Measurements from ENCODE around the gene ATP5PO.
A peak's percentile ranks its signal among the peaks of the same experiment; 100 is the strongest.

Gene ATP5PO

DNA sequence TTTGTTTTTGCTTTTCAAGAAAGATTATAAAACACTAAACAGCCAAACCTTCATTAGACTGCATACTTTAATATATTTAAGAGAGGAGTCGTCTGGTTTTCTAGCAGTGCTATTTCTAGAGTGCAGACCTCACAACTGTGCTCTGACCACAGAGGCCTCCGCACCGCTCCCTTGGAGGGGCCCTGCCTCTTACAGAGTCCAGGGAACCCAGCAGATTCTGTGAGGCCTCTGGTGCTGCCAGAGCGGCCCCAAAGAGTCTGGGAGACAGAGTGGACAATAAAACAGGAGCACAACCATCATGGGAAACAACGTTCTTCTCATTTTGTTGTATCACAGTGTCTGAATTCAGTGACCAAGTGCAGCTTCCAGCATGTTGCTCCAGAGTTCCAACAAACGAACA lies 5.8 kb downstream of the ATP5PO start:
- TF ChIP-seq, protein P1, sequence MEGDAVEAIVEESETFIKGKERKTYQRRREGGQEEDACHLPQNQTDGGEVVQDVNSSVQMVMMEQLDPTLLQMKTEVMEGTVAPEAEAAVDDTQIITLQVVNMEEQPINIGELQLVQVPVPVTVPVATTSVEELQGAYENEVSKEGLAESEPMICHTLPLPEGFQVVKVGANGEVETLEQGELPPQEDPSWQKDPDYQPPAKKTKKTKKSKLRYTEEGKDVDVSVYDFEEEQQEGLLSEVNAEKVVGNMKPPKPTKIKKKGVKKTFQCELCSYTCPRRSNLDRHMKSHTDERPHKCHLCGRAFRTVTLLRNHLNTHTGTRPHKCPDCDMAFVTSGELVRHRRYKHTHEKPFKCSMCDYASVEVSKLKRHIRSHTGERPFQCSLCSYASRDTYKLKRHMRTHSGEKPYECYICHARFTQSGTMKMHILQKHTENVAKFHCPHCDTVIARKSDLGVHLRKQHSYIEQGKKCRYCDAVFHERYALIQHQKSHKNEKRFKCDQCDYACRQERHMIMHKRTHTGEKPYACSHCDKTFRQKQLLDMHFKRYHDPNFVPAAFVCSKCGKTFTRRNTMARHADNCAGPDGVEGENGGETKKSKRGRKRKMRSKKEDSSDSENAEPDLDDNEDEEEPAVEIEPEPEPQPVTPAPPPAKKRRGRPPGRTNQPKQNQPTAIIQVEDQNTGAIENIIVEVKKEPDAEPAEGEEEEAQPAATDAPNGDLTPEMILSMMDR (IDR thresholded peaks at IDR 0.05; ENCODE audit: insufficient read depth, missing control alignments): no peak
- FAIRE-seq: no peak
- DNase-seq (ENCODE audit: insufficient read length, low spot score): no peak

DNA sequence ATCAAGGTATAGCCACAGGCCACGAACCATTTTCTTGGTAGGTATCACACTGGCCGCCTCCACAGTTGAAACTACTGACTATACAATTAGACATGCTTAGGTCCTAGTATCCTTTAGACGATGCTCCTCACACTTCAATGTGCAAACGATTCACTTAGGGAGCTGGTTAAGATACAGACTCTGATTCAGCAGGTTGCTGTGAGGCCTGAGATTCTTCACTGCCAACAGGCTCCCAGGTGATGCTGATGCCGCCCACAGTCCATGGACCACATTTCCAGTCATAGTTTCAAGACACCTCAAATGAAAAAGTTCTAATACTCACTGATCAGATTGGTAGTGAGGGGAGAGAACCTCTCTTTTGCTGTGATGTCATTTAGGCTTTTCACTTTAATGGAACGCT lies 6.8 kb downstream of the ATP5PO start:
- TF ChIP-seq, protein P1 (IDR thresholded peaks at IDR 0.05; ENCODE audit: insufficient read depth, missing control alignments): no peak

DNA sequence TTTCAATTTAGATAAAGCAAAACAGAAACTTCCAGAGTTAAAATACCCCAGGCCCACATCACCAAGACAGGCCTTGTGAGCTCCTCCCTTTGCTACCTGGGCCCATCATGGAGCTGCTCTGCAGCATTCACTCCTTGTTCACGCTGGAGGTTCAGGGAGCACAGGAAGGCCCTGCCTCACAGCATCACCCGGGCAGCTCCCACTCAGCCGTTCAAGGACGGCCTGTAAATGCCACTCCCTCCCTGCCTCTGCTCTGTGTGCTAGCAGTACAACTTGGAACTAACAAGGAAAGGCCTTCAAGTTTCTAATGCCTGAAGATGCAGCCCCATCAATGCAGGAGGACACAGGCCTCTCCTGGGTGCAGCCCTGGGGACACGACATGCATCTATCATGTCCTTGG lies 11.6 kb downstream of the ATP5PO start:
- FAIRE-seq: no peak

More for the DNA sequence above, 6.8 kb downstream of the ATP5PO start:
- FAIRE-seq: no peak
- no peak for DNase-seq (ENCODE audit: insufficient read length, low spot score)

DNA sequence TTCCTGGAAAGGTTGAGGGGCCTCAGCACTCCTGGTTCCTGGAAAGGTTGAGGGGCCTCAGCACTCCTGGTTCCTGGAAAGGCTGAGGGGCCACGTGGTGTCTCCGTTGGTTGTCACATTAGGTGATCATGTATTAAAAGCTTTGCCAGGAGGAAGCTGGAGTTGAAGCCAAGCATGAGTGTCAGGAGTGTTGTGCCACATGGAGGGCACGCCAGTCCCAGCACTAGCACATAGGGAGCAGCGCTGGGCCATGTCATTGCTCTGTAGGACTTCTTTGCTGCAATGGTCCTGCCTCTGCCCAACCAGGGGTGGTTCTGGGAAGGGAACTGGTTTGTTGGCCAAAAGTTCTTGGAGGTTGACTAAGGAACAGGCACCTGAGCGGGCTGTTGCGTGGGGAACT lies 13.3 kb downstream of the ATP5PO start:
- TF ChIP-seq, protein P1 (IDR thresholded peaks at IDR 0.05; ENCODE audit: insufficient read depth, missing control alignments): no peak
- no peak for DNase-seq (ENCODE audit: insufficient read length, low spot score)
- no peak for FAIRE-seq

More for the DNA sequence above, 11.6 kb downstream of the ATP5PO start:
- TF ChIP-seq, protein P1 (IDR thresholded peaks at IDR 0.05; ENCODE audit: insufficient read depth, missing control alignments): no peak
- DNase-seq (ENCODE audit: insufficient read length, low spot score): no peak

DNA sequence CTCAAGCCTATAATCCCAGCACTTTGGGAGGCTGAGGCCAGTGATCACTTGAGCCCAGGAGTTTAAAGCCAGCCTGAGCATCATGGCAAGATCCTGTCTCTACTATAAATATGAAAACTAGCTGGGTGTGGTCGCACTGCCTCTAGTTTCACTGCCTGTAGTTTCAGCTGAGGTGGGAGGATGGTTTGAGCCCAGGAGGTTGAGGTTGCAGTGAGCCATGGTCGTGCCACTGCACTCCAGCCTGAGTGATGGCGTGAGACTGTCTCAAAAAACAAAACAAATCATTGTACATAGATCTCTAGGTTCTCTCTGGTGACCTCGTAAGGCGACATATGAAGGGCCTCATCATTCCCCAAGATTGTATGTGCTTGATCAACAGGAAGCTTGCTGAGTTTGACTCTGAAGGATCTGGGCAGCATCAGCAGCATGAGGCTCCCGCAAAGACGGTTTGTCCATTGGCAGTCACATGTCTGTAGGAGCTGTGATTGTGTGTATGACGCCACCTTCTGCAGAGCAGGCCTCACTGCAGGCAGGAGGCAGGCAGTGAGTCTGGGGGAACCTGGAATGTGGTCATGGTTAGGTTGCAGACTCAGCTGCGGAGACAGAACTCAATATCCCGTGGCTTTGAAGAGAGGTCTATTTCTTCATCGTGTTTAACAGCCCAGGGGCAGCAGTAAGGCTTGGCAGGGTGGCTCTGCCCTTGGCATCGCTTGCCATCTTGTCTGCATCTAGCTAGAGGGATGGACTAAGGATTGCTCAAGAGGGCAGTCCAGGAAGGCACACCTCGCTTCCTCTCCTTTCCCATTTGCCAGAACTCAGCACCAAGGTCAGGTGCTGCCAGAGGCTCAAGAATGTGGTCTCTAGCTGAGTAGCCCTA lies 14.0 kb downstream of the ATP5PO start:
- FAIRE-seq (no peak), DNase-seq (ENCODE audit: insufficient read length, low spot score) (no peak)
- TF ChIP-seq, protein P1 (IDR thresholded peaks at IDR 0.05; ENCODE audit: insufficient read depth, missing control alignments): peak; percentile 63

DNA sequence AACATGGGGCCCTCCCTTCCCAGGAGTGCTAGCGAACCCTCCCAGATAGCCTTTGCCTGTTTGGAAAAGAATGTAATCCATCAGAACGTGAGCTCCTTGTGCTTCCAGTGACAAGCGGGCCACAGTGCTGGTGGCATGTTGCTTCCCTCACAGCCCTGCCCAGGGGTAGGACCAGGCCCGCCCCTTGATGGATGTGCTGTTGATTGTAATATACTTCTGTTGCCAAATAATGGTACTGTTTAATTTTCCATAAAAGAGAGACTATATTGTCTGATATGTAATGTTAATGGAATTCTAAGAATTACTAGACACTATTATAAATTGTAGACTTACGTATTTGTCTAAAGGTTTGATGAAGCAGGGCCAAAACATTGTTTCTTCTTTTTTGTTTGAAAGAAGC lies 16.4 kb downstream of the ATP5PO start:
- no peak for FAIRE-seq
- no peak for DNase-seq (ENCODE audit: insufficient read length, low spot score)
- TF ChIP-seq, protein P1 (IDR thresholded peaks at IDR 0.05; ENCODE audit: insufficient read depth, missing control alignments): no peak

DNA sequence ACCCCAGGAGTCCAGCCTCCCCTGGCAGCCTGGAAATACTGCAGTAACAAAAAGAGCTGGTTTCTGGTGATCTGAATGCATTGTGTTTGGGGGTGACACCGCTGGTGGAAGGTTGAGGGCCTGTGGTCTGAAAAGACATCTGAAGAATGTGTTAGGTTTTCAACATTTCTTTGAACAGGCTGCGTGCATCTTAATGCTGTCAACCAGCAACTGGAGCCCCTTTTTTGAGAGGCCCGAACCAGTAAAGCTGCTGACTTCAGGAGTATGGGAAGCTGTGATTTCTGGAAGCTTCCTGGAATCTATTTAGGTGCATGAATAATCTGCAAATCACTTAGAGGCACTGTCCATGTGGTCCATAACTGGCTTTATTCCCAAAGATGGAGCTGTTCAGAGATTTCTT lies 17.0 kb downstream of the ATP5PO start:
- DNase-seq (ENCODE audit: insufficient read length, low spot score) (no peak), FAIRE-seq (no peak)
- TF ChIP-seq, protein P1 (IDR thresholded peaks at IDR 0.05; ENCODE audit: insufficient read depth, missing control alignments): no peak

Measured in D721Med (cell line).